NCI-H460 (cell line): Measurements from ENCODE around the gene SLC2A9. TPM values are rescaled to one million over a fixed set of nuclear protein-coding genes. Genes with fewer than 3 reads are reported as not detected.

Experiments used
- small RNA-seq, 2 experiments: library from RNA; depleted of rRNA; stranded (forward); fragments of <200 nt; gene quantifications; one replicate each; pipeline ENCODE3, GENCODE V24; 2014
- total RNA-seq: library from RNA; depleted of rRNA; stranded (reverse); fragments of >200 nt; shearing (Covaris generic); gene quantifications from 2 replicates; pipeline ENCODE4 v1.2.3, GENCODE V29; 2014; rRNA removed

The SLC2A9 gene
- total RNA-seq, 1 experiment from 2014 or later = not detected

Small RNAs within 50 kb of the gene (small RNA-seq; reads per million reads assigned to genes)
- 0 reads per million in 2 experiments for gene RNA5SP154

Other genes with a start within 250 kb of the SLC2A9 start
- gene DRD5, start 239.9 kb downstream of the SLC2A9 start, total RNA-seq = not detected in 2 replicates
- 95.8 and 105 TPM in 2 replicates for gene WDR1, start 95.3 kb upstream of the SLC2A9 start, total RNA-seq